ENCODE measurements around the gene MRM2. TPM values are rescaled to one million over a fixed set of nuclear protein-coding genes. Genes with fewer than 3 reads are reported as not detected.

Gene MRM2
- total and polyA plus RNA-seq, 10 of the 15 experiments (the other 5 are each of a cell fraction or from before 2014, with no cell fraction given) = 43.2 to 128 (median 71.4) TPM

DNA sequence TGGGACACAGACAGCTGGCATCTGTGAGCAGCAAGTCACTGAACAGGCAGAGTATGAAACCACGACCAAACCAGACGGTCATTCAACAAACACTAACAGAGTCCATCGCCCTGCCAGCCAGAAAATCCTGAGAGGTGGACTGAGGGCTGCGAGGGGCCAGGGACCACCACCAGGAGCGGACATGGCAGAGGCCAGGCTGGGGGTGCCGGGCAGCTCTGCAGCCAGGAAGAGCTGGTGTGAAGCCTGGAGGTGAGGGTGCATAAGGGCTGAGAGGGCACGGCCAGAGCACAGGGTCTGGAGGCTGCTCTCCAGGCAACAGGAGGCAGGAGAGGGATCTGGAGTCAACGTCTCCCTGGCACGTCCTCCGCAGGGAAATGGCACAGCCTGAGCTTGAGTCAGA, 24.8 kb downstream of the MRM2 start (continued):
- TF ChIP-seq, protein P1, sequence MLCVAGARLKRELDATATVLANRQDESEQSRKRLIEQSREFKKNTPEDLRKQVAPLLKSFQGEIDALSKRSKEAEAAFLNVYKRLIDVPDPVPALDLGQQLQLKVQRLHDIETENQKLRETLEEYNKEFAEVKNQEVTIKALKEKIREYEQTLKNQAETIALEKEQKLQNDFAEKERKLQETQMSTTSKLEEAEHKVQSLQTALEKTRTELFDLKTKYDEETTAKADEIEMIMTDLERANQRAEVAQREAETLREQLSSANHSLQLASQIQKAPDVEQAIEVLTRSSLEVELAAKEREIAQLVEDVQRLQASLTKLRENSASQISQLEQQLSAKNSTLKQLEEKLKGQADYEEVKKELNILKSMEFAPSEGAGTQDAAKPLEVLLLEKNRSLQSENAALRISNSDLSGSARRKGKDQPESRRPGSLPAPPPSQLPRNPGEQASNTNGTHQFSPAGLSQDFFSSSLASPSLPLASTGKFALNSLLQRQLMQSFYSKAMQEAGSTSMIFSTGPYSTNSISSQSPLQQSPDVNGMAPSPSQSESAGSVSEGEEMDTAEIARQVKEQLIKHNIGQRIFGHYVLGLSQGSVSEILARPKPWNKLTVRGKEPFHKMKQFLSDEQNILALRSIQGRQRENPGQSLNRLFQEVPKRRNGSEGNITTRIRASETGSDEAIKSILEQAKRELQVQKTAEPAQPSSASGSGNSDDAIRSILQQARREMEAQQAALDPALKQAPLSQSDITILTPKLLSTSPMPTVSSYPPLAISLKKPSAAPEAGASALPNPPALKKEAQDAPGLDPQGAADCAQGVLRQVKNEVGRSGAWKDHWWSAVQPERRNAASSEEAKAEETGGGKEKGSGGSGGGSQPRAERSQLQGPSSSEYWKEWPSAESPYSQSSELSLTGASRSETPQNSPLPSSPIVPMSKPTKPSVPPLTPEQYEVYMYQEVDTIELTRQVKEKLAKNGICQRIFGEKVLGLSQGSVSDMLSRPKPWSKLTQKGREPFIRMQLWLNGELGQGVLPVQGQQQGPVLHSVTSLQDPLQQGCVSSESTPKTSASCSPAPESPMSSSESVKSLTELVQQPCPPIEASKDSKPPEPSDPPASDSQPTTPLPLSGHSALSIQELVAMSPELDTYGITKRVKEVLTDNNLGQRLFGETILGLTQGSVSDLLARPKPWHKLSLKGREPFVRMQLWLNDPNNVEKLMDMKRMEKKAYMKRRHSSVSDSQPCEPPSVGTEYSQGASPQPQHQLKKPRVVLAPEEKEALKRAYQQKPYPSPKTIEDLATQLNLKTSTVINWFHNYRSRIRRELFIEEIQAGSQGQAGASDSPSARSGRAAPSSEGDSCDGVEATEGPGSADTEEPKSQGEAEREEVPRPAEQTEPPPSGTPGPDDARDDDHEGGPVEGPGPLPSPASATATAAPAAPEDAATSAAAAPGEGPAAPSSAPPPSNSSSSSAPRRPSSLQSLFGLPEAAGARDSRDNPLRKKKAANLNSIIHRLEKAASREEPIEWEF (IDR thresholded peaks at IDR 0.05; ENCODE audit: insufficient replicate concordance, low read depth, low read length) = no peak
- no peak for TF ChIP-seq SRF (IDR thresholded peaks at IDR 0.05; ENCODE audit: low read depth in 2 of 2, low read length in 2 of 2)
- no peak for TF ChIP-seq MYC (IDR thresholded peaks at IDR 0.05; ENCODE audit: insufficient read depth, insufficient read length, insufficient replicate concordance, low read length, severe bottlenecking)

DNA sequence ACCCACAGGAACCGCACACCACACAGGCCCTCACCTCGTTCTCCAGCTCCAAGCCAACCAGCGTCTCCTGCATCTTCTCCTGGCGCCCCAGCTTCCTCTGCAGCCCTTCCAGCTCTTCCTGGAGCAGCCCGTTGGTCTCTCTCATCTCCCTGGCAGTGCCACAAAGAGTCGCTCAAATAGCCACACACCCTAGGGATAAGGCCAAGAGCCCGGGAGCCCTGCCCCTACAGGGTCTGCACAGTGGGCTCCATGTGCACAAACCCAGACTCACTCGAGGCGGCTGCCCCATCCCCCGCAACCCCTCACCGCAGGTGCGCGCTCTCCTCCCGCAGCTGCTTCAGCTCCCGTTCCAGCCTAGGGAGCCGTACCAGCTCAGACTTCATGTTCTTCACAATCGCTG, 26.2 kb downstream of the MRM2 start:
- ChIA-PET POLR2A (interaction anchor here (0.6 kb wide), 1 partner anchor 93 kb away, joined by 3 read pairs; no protein-coding TSS in a partner anchor), CTCF (no interaction called here), RAD21 (ENCODE audit: unreplicated experiment) (no interaction called here), SMC1A (ENCODE audit: uncharacterized antibody, unreplicated experiment) (interaction anchor here (0.9 kb wide), 1 partner anchor 85 kb away, joined by 3 read pairs; no protein-coding TSS in a partner anchor)
- H3K4me2 ChIP-seq (ENCODE audit: control insufficient read depth, insufficient read depth) = no peak overlapping the region
- H2AFZ ChIP-seq (ENCODE audit: control insufficient read depth, low read depth, low read length) = no peak overlapping the region
- peaks cover 24 to 54% of the 10 kb centered on the region in 2 experiments; a peak in 3 of 4 replicates for H3K36me3 ChIP-seq (ENCODE audit: control insufficient read depth in 2 of 2, insufficient read depth in 2 of 2, low read length in 1 of 2)
- H3K27me3 ChIP-seq (replicated peaks in 1 of 2; ENCODE audit: control insufficient read depth in 2 of 2, insufficient read depth in 2 of 2, low read length in 1 of 2) = no peaks in the 10 kb centered on the region
- no peak overlapping the region for H3K4me3 ChIP-seq
- H4K20me1 ChIP-seq (ENCODE audit: control insufficient read depth, insufficient read depth) = no peaks in the 10 kb centered on the region
- H3K4me1 ChIP-seq (ENCODE audit: control insufficient read depth, insufficient read depth, low read length) = no peaks in the 10 kb centered on the region
- WGBS (ENCODE audit: insufficient coverage, insufficient replicate concordance, low lambda C conversion rate, missing lambda C conversion rate) = 94% methylated on average over 13 of the region's 17 CpGs
- no peak for DNase-seq (ENCODE audit: low read depth, low spot score)
- no peaks in the 10 kb centered on the region for H3K79me2 ChIP-seq (ENCODE audit: control insufficient read depth, insufficient read depth, low read length)
- in situ Hi-C loops (cut with MboI) (loop anchor here (10.0 kb wide), 1 partner anchor 551 kb away; no protein-coding TSS in a partner anchor), intact Hi-C loops (cut with micrococcal nuclease; ENCODE audit: unreplicated experiment) (no loop called here)
- H3K27ac ChIP-seq (ENCODE audit: control insufficient read depth, insufficient read depth) = no peak overlapping the region
- H3K9me3 ChIP-seq (replicated peaks; ENCODE audit: control insufficient read depth, insufficient read depth, low read length) = no peaks in the 10 kb centered on the region
- ATAC-seq = no peak
- no peak for FAIRE-seq
- H3K9ac ChIP-seq (ENCODE audit: control insufficient read depth, insufficient read depth, low read length) = no peak overlapping the region
- no TSS peak for BruUV-seq (replicated peaks)
- TF ChIP-seq EP300 (IDR thresholded peaks at IDR 0.05; ENCODE audit: borderline replicate concordance in 1 of 2, control insufficient read depth in 1 of 2, low read depth in 2 of 2, low read length in 2 of 2) (no peak), PAX5 (IDR thresholded peaks at IDR 0.05; ENCODE audit: borderline replicate concordance, low read depth, low read length) (no peak), ZBED1 (IDR thresholded peaks at IDR 0.05; ENCODE audit: borderline replicate concordance) (no peak), BCL11A (IDR thresholded peaks at IDR 0.05; ENCODE audit: low read depth, low read length) (no peak), CHD4 (IDR thresholded peaks at IDR 0.05) (no peak), ZSCAN29 (IDR thresholded peaks at IDR 0.05) (no peak), BHLHE40 (IDR thresholded peaks at IDR 0.05; ENCODE audit: borderline replicate concordance in 1 of 2, low read depth in 2 of 2, low read length in 1 of 2) (no peak), CREB1 (IDR thresholded peaks at IDR 0.05; ENCODE audit: low read depth) (no peak), KLF5 (IDR thresholded peaks at IDR 0.05; ENCODE audit: partially characterized antibody) (no peak), POLR2AphosphoS5 (IDR thresholded peaks at IDR 0.05; ENCODE audit: low read length) (no peak), SUZ12 (IDR thresholded peaks at IDR 0.05; ENCODE audit: unreplicated experiment) (no peak)
